ENCODE results near the gene ATG101.

GRCh38 chr12:52123487-52124186, 53.9 kb downstream of the ATG101 start:
- no peak for TF ChIP-seq CTCF (IDR thresholded peaks at IDR 0.05)
- TF ChIP-seq POLR2A (IDR thresholded peaks at IDR 0.05): no peak
